HG02798 (cell line): Measurements from ENCODE around the gene TOB2.
"Not testable (repeated sequence)": the region's sequence is repeated elsewhere in the genome, so short reads cannot be mapped to it uniquely, and the experiment has no call there.

Experiments
- ATAC-seq: cut with Tn5 transposase; IDR thresholded peaks from one replicate; pipeline ENCODE4 v1.9.1; 2021; ENCODE audit warnings: mild to moderate bottlenecking; ENCODE audit not compliant: unreplicated experiment, poor library complexity

The TOB2 gene

GRCh38 chr22:41431656-41432055, 14.9 kb downstream of the TOB2 start:
- ATAC-seq, result no peak

- ATAC-seq, result no peak
These were observed 16.7 kb downstream of the TOB2 start for GRCh38 chr22:41429951-41430332.

GRCh38 chr22:41429232-41429950, 17.2 kb downstream of the TOB2 start:
- no peak for ATAC-seq

- ATAC-seq, result no peak
These were observed 20.8 kb downstream of the TOB2 start for GRCh38 chr22:41425660-41426365.

- ATAC-seq, result no peak
These were observed 27.9 kb downstream of the TOB2 start for GRCh38 chr22:41418717-41419116.

GRCh38 chr22:41417622-41418390, 28.8 kb downstream of the TOB2 start:
- no peak for ATAC-seq

- no peak for ATAC-seq
These were observed 31.0 kb downstream of the TOB2 start for GRCh38 chr22:41415554-41415953.

GRCh38 chr22:41411021-41411851, 35.4 kb downstream of the TOB2 start:
- ATAC-seq, result no peak

GRCh38 chr22:41410311-41410751, 36.3 kb downstream of the TOB2 start:
- no peak for ATAC-seq

- ATAC-seq, result no peak
These were observed 37.9 kb downstream of the TOB2 start for GRCh38 chr22:41408665-41409064.

GRCh38 chr22:41407433-41407832, 39.2 kb downstream of the TOB2 start:
- ATAC-seq, result no peak

- no peak for ATAC-seq
These were observed 40.2 kb downstream of the TOB2 start for GRCh38 chr22:41406410-41406809.

GRCh38 chr22:41405588-41405987, 41.0 kb downstream of the TOB2 start:
- no peak for ATAC-seq

GRCh38 chr22:41403532-41404318, 42.9 kb downstream of the TOB2 start:
- peak; percentile 81 for ATAC-seq

GRCh38 chr22:41402851-41403250, 43.8 kb downstream of the TOB2 start:
- ATAC-seq, result not testable (repeated sequence)

- ATAC-seq, result no peak
These were observed 44.6 kb downstream of the TOB2 start for GRCh38 chr22:41401781-41402648.

GRCh38 chr22:41398921-41399320, 47.7 kb downstream of the TOB2 start:
- no peak for ATAC-seq

GRCh38 chr22:41397143-41397811, 49.3 kb downstream of the TOB2 start:
- ATAC-seq, result no peak
